ENCODE results near the gene AKT3. TPM values are rescaled to one million over a fixed set of nuclear protein-coding genes. Genes with fewer than 3 reads are reported as not detected.

Gene AKT3
- total RNA-seq, 2 experiments from 2014 or later, result 63.3 to 78.2 TPM

- Mint-ChIP-seq H3K9me3 (no peaks in the 10 kb centered on the region), H3K27me3 (no peaks in the 10 kb centered on the region), H3K4me1 (peaks cover 7% of the 10 kb centered on the region), H3K36me3 (peaks cover 3% of the 10 kb centered on the region), H3K27ac (no peak overlapping the region), H3K4me3 (no peak overlapping the region)
- ATAC-seq (ENCODE audit: low read depth), result no peak
- no peak for DNase-seq
- POLR2A ChIA-PET, result no interaction called here
Observed at GRCh38 chr1:243713470-243714186, 136.4 kb downstream of the AKT3 start.

DNA sequence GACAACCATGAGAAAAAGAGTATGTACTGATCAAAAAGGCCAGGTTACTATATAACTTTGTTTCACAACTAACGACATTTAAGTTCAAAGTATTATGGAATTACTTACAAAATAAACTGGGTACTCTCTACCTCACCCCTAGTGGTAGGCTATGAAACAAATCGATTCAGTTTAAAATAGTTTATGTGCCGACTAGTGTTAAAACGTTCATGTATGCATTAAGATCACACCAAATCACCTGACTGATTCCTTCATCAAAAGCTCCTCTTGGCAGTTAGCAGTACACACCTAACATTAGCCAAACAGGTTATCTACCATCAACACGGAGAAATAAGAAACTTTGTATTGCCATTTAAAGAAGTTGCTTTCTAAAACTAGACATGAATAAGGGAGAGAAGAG lies 137.1 kb downstream of the AKT3 start:
- no peaks in the 10 kb centered on the region for H3K9me3 Mint-ChIP-seq
- H3K4me3 Mint-ChIP-seq, result no peak overlapping the region
- POLR2A ChIA-PET, result no interaction called here
- ATAC-seq (ENCODE audit: low read depth) (no peak), DNase-seq (no peak)
- peaks cover 3% of the 10 kb centered on the region for H3K36me3 Mint-ChIP-seq
- peaks cover 7% of the 10 kb centered on the region for H3K4me1 Mint-ChIP-seq
- no peaks in the 10 kb centered on the region for H3K27me3 Mint-ChIP-seq
- no peak overlapping the region for H3K27ac Mint-ChIP-seq

- POLR2A ChIA-PET, result no interaction called here
- peaks cover 3% of the 10 kb centered on the region for H3K36me3 Mint-ChIP-seq
- H3K27ac Mint-ChIP-seq, result no peak overlapping the region
- ATAC-seq (ENCODE audit: low read depth) (no peak), DNase-seq (no peak)
- H3K4me1 Mint-ChIP-seq, result peaks cover 7% of the 10 kb centered on the region
- no peak overlapping the region for H3K4me3 Mint-ChIP-seq
- H3K27me3 Mint-ChIP-seq, result no peaks in the 10 kb centered on the region
- no peaks in the 10 kb centered on the region for H3K9me3 Mint-ChIP-seq
Observed at GRCh38 chr1:243712242-243712641, 137.8 kb downstream of the AKT3 start.

GRCh38 chr1:243710467-243710866 lies 139.6 kb downstream of the AKT3 start:
- DNase-seq (no peak), ATAC-seq (ENCODE audit: low read depth) (no peak)
- no peaks in the 10 kb centered on the region for H3K27me3 Mint-ChIP-seq
- H3K4me1 Mint-ChIP-seq, result peaks cover 7% of the 10 kb centered on the region
- POLR2A ChIA-PET, result no interaction called here
- H3K36me3 Mint-ChIP-seq, result peaks cover 3% of the 10 kb centered on the region
- no peaks in the 10 kb centered on the region for H3K9me3 Mint-ChIP-seq
- no peak overlapping the region for H3K4me3 Mint-ChIP-seq
- H3K27ac Mint-ChIP-seq, result no peak overlapping the region

DNA sequence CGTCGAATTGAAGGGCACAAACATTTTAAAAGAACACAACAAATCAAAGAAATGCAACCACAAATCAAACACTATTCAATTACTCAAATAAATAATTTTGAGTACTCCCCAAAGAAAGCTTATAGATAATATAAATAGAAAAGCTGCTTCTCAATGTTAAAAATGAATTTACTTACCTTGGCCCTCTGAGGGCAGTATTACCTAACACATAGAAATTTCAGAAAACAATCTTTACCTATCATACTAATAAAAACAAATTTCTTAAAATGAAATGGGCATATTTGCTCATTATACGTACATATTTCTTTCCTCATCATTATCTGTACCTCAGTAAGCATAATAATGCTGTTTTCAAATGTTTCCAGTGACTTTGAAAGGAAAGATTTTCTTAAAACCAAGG lies 141.8 kb downstream of the AKT3 start:
- Mint-ChIP-seq H3K27ac (no peak overlapping the region), H3K9me3 (no peaks in the 10 kb centered on the region), H3K4me3 (no peak overlapping the region), H3K4me1 (peaks cover 7% of the 10 kb centered on the region), H3K27me3 (no peaks in the 10 kb centered on the region), H3K36me3 (peaks cover 1% of the 10 kb centered on the region)
- ATAC-seq (ENCODE audit: low read depth), result no peak
- POLR2A ChIA-PET, result no interaction called here
- no peak for DNase-seq

DNA sequence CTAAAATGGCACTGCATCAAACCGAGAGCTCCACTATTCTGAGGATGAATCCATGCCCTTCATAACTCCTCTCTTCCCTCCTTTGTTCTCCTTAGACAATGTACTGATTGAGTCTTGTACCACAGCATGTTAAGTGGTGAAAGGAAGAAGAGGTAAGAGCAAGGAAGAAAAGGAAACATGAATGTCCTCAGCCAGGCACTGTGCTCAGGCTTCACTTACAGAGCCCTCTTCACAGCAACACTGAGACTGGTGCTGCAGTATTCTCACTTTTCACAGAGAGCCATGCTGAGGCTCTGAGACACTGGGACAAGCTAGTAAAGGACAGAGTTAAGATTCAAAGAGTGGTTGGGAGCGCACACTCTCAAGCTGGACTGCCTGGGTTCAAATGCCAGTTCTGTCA lies 143.5 kb downstream of the AKT3 start:
- Mint-ChIP-seq H3K9me3 (no peaks in the 10 kb centered on the region), H3K4me3 (no peak overlapping the region), H3K4me1 (peaks cover 6% of the 10 kb centered on the region), H3K27me3 (no peaks in the 10 kb centered on the region), H3K27ac (no peak overlapping the region), H3K36me3 (peaks cover 1% of the 10 kb centered on the region)
- DNase-seq (no peak), ATAC-seq (ENCODE audit: low read depth) (no peak)
- POLR2A ChIA-PET, result no interaction called here

- no peak for ATAC-seq (ENCODE audit: low read depth)
- POLR2A ChIA-PET, result no interaction called here
- Mint-ChIP-seq H3K27ac (no peak overlapping the region), H3K4me1 (peaks cover 4% of the 10 kb centered on the region), H3K4me3 (no peak overlapping the region), H3K27me3 (no peaks in the 10 kb centered on the region), H3K9me3 (no peaks in the 10 kb centered on the region), H3K36me3 (no peaks in the 10 kb centered on the region)
- no peak for DNase-seq
Observed at GRCh38 chr1:243705585-243705984, 144.5 kb downstream of the AKT3 start.

DNA sequence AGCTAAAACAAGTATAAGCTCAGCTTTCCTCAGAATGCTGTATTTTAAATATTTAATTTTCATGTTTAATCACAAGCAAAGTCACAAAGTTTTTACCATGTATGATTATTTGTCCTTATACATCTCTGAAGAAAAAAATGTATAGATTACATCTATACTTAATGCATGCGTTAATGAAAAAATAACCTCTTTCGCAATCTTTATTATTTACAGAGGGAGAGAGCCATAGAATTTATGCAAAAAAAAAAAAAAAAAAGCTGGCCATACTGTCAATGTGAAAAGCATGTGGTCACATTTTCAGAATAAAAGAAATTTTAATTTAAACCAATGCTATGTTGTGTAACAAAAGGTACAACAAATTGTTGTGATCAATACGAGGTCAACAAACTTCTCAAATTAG lies 148.2 kb downstream of the AKT3 start:
- DNase-seq, result no peak
- H3K4me3 Mint-ChIP-seq, result no peak overlapping the region
- H3K27me3 Mint-ChIP-seq, result no peaks in the 10 kb centered on the region
- H3K4me1 Mint-ChIP-seq, result no peaks in the 10 kb centered on the region
- no peak overlapping the region for H3K27ac Mint-ChIP-seq
- POLR2A ChIA-PET, result interaction anchor here (0.6 kb wide), 1 partner anchor 23 kb away, joined by 3 read pairs; no protein-coding TSS in a partner anchor
- no peaks in the 10 kb centered on the region for H3K36me3 Mint-ChIP-seq
- no peaks in the 10 kb centered on the region for H3K9me3 Mint-ChIP-seq
- no peak for ATAC-seq (ENCODE audit: low read depth)

- Mint-ChIP-seq H3K4me3 (no peak overlapping the region), H3K9me3 (no peaks in the 10 kb centered on the region), H3K4me1 (no peaks in the 10 kb centered on the region), H3K36me3 (peaks cover 15% of the 10 kb centered on the region), H3K27ac (no peak overlapping the region), H3K27me3 (no peaks in the 10 kb centered on the region)
- POLR2A ChIA-PET, result no interaction called here
- DNase-seq (no peak), ATAC-seq (ENCODE audit: low read depth) (no peak)
Observed at GRCh38 chr1:243693800-243694199, 156.2 kb downstream of the AKT3 start.

- no peak overlapping the region for H3K27ac Mint-ChIP-seq
- no peak for ATAC-seq (ENCODE audit: low read depth)
- H3K4me3 Mint-ChIP-seq, result no peak overlapping the region
Observed at GRCh38 chr1:243686159-243686558, 163.9 kb downstream of the AKT3 start.

DNA sequence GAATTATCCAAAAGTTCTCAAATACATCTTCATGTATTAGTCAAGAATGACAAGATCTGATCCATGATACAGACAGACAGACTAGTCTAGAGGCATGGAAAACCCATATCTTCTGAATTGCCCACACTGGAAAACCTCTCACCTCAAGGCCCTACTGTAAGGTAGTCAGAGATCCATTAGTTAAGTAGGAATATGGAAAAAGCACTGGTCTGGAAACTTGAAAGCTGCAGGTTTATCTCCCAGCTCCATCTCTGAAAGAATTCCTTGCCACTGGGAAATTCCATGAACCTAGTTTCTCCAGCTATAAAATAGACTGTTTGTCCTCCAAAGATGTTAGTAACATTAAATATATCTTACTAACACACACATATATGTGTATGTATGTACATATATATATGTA lies 169.2 kb downstream of the AKT3 start:
- H3K36me3 Mint-ChIP-seq, result peaks cover 15% of the 10 kb centered on the region
- H3K27me3 Mint-ChIP-seq, result no peaks in the 10 kb centered on the region
- POLR2A ChIA-PET, result no interaction called here
- no peaks in the 10 kb centered on the region for H3K4me1 Mint-ChIP-seq
- no peak overlapping the region for H3K27ac Mint-ChIP-seq
- no peaks in the 10 kb centered on the region for H3K9me3 Mint-ChIP-seq
- DNase-seq (no peak), ATAC-seq (ENCODE audit: low read depth) (no peak)
- H3K4me3 Mint-ChIP-seq, result no peak overlapping the region

More at GRCh38 chr1:243686159-243686558, 163.9 kb downstream of the AKT3 start:
- H3K9me3 Mint-ChIP-seq, result no peaks in the 10 kb centered on the region
- no peaks in the 10 kb centered on the region for H3K27me3 Mint-ChIP-seq
- peaks cover 20% of the 10 kb centered on the region for H3K36me3 Mint-ChIP-seq
- no peaks in the 10 kb centered on the region for H3K4me1 Mint-ChIP-seq
- POLR2A ChIA-PET, result no interaction called here
- DNase-seq, result no peak

- no peak for DNase-seq
- Mint-ChIP-seq H3K27me3 (no peaks in the 10 kb centered on the region), H3K4me3 (no peak overlapping the region), H3K9me3 (peaks cover 4% of the 10 kb centered on the region), H3K4me1 (peaks cover 3% of the 10 kb centered on the region), H3K36me3 (peaks cover 7% of the 10 kb centered on the region), H3K27ac (no peak overlapping the region)
- POLR2A ChIA-PET, result no interaction called here
- no peak for ATAC-seq (ENCODE audit: low read depth)
Observed at GRCh38 chr1:243672539-243673074, 177.4 kb downstream of the AKT3 start.

DNA sequence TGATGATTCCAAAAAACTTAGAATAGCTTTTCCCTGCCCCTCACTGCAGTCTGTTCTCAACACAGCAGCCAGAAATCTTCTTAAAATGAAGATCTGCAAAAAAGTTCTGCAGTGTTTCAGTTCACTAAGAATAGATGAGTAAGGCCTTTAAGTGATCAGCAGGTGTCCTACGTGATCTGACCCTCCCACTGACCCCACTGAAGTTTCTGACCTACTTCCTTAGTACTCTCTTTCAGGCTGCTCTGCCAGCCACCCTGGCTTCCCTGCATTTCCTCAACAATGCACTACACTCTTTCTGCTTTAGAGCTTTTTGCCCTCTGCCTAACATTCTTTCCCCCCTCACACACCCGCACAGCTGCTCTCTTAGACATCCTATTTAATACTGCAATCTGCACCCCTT lies 182.5 kb downstream of the AKT3 start:
- POLR2A ChIA-PET, result no interaction called here
- H3K27ac Mint-ChIP-seq, result no peak overlapping the region

GRCh38 chr1:243667133-243667532 lies 182.9 kb downstream of the AKT3 start:
- H3K4me1 Mint-ChIP-seq, result peaks cover 3% of the 10 kb centered on the region
- no peak overlapping the region for H3K27ac Mint-ChIP-seq
- H3K4me3 Mint-ChIP-seq, result no peak overlapping the region
- peaks cover 7% of the 10 kb centered on the region for H3K36me3 Mint-ChIP-seq
- POLR2A ChIA-PET, result no interaction called here
- H3K9me3 Mint-ChIP-seq, result peaks cover 3% of the 10 kb centered on the region
- H3K27me3 Mint-ChIP-seq, result no peaks in the 10 kb centered on the region
- ATAC-seq (ENCODE audit: low read depth) (no peak), DNase-seq (no peak)

More for the DNA sequence above, 182.5 kb downstream of the AKT3 start:
- Mint-ChIP-seq H3K36me3 (peaks cover 7% of the 10 kb centered on the region), H3K9me3 (peaks cover 3% of the 10 kb centered on the region), H3K4me3 (no peak overlapping the region), H3K27me3 (no peaks in the 10 kb centered on the region), H3K4me1 (peaks cover 3% of the 10 kb centered on the region)
- ATAC-seq (ENCODE audit: low read depth), result no peak
- DNase-seq, result no peak
